K562 (cell line): ENCODE results near the gene LAPTM5. TPM values are rescaled to one million over a fixed set of nuclear protein-coding genes. Genes with fewer than 3 reads are reported as not detected.

Source experiments
- DDX20 ChIP-seq: fragments of 450-650 bp; IDR thresholded peaks from 2 replicates; pipeline ENCODE4 v1.6.1; 2016; ENCODE audit warnings: missing genetic modification characterization, low read depth, mild to moderate bottlenecking, missing compliant biosample characterization, moderate library complexity
- DPF2 ChIP-seq: fragments of 450-650 bp; IDR thresholded peaks from 2 replicates; pipeline ENCODE4 v1.6.1; 2016
- HDAC1 ChIP-seq, 2 experiments: fragments of 450-650 bp; IDR thresholded peaks; 2 replicates each; pipeline ENCODE4 v1.6.1; 2016 to 2017; ENCODE audit warnings: inconsistent platforms in 1 of 2, mild to moderate bottlenecking in 1 of 2, moderate library complexity in 1 of 2
- HDAC3 ChIP-seq: fragments of 450-650 bp; IDR thresholded peaks from 2 replicates; pipeline ENCODE4 v1.6.1; 2018; ENCODE audit warnings: borderline replicate concordance, mild to moderate bottlenecking, moderate library complexity; ENCODE audit not compliant: partially characterized antibody
- MIER1 ChIP-seq: fragments of 450-650 bp; IDR thresholded peaks from 2 replicates; pipeline ENCODE4 v1.6.1; 2016; ENCODE audit warnings: antibody characterized with exemption, mild to moderate bottlenecking, low read depth
- RCOR1 ChIP-seq, 2 experiments: IDR thresholded peaks; 2 replicates each; pipeline ENCODE4 v1.6.1; 2012; ENCODE audit warnings: low read depth in 2 of 2, low read length in 2 of 2, borderline replicate concordance in 1 of 2, improper control_type of control experiment in 1 of 2
- SMARCE1 ChIP-seq: fragments of 450-650 bp; IDR thresholded peaks from 2 replicates; pipeline ENCODE4 v1.7.1; 2016; ENCODE audit warnings: mild to moderate bottlenecking
- STAG1 ChIP-seq: sonication (generic); formaldehyde crosslinking; IDR thresholded peaks from 2 replicates; pipeline ENCODE4 v1.5.0; 2020; ENCODE audit warnings: missing genetic modification reagents, borderline replicate concordance
- YBX1 ChIP-seq: fragments of 450-650 bp; IDR thresholded peaks from 2 replicates; pipeline ENCODE4 v1.7.1; 2016; ENCODE audit warnings: mild to moderate bottlenecking
- ZNF224 ChIP-seq: sonication (generic); formaldehyde crosslinking; IDR thresholded peaks from 2 replicates; pipeline ENCODE4 v1.8.0; 2022; ENCODE audit warnings: mild to moderate bottlenecking, missing genetic modification reagents
- ZNF778 ChIP-seq: fragments of 450-650 bp; formaldehyde crosslinking; IDR thresholded peaks from 2 replicates; pipeline ENCODE4 v1.4.0; 2020; ENCODE audit warnings: mild to moderate bottlenecking, moderate library complexity
- ZSCAN29 ChIP-seq: fragments of 450-650 bp; IDR thresholded peaks from 2 replicates; pipeline ENCODE4 v1.6.1; 2017
- ZSCAN32 ChIP-seq: fragments of 450-650 bp; formaldehyde crosslinking; IDR thresholded peaks from 2 replicates; pipeline ENCODE4 v1.4.0; 2020; ENCODE audit warnings: mild to moderate bottlenecking, moderate library complexity
- polyA plus RNA-seq, 8 experiments: library from polyadenylated mRNA; depleted of rRNA in 4 of 8; stranded (reverse) in 5 of 8; unstranded in 3 of 8; fragments of >200 nt; fragmentation: Nextera tagmentation in 2 of 8; fragmentation: Illumina TruSeq in 1 of 8; extraction: Ambion mirVana in 2 of 8; extraction: Trizol in 1 of 8; gene quantifications; 2 replicates each; pipeline versions ENCODE4 v1.2.1 to v1.2.3, GENCODE V29; 2011 to 2014; ENCODE audit warnings: inconsistent platforms in 1 of 8, missing spikeins in 1 of 8
- total RNA-seq, 7 experiments: library from RNA; depleted of rRNA in 6 of 7; stranded (reverse); fragments of >200 nt in 6 of 7; fragmentation: Illumina TruSeq in 2 of 7; extraction: Trizol in 2 of 7; gene quantifications; 2 replicates each; pipeline versions ENCODE4 v1.2.1 to v1.2.3, GENCODE V29; 2011 to 2021; ENCODE audit warnings: low replicate concordance in 1 of 7
- TF ChIP-seq, protein P1 (sequence below): fragments of 450-650 bp; formaldehyde crosslinking; IDR thresholded peaks from 2 replicates; pipeline ENCODE4 v1.4.0; 2020; ENCODE audit warnings: mild to moderate bottlenecking, mixed read lengths
- TF ChIP-seq, protein P2 (sequence below): fragments of 450-650 bp; IDR thresholded peaks from 2 replicates; pipeline ENCODE4 v1.6.1; 2018; ENCODE audit warnings: mild to moderate bottlenecking, low read depth; ENCODE audit not compliant: partially characterized antibody
- TF ChIP-seq, protein P3 (sequence below), 2 experiments: fragments of 450-650 bp in 1 of 2; IDR thresholded peaks; 2 replicates each; pipeline ENCODE4 v1.6.1; 2011 to 2017; ENCODE audit warnings: low read depth in 2 of 2, antibody characterized with exemption in 1 of 2, borderline replicate concordance in 1 of 2, low read length in 1 of 2, mild to moderate bottlenecking in 1 of 2, mixed read lengths in 1 of 2; ENCODE audit not compliant: control insufficient read depth in 1 of 2
- TF ChIP-seq, protein P4 (sequence below): fragments of 450-650 bp; formaldehyde crosslinking; IDR thresholded peaks from 2 replicates; pipeline ENCODE4 v1.4.0; 2022; ENCODE audit warnings: missing genetic modification characterization
- TF ChIP-seq, protein P5 (sequence below): fragments of 250-450 bp; sonication (Bioruptor Pico); IDR thresholded peaks from 2 replicates; pipeline ENCODE4 v1.6.1; 2021; ENCODE audit warnings: mild to moderate bottlenecking

LAPTM5 gene
- total and polyA plus RNA-seq, 9 of the 15 experiments (the other 6 are each of a cell fraction or from before 2014, with no cell fraction given) = 2.4 to 47.3 (median 20.3) TPM

DNA sequence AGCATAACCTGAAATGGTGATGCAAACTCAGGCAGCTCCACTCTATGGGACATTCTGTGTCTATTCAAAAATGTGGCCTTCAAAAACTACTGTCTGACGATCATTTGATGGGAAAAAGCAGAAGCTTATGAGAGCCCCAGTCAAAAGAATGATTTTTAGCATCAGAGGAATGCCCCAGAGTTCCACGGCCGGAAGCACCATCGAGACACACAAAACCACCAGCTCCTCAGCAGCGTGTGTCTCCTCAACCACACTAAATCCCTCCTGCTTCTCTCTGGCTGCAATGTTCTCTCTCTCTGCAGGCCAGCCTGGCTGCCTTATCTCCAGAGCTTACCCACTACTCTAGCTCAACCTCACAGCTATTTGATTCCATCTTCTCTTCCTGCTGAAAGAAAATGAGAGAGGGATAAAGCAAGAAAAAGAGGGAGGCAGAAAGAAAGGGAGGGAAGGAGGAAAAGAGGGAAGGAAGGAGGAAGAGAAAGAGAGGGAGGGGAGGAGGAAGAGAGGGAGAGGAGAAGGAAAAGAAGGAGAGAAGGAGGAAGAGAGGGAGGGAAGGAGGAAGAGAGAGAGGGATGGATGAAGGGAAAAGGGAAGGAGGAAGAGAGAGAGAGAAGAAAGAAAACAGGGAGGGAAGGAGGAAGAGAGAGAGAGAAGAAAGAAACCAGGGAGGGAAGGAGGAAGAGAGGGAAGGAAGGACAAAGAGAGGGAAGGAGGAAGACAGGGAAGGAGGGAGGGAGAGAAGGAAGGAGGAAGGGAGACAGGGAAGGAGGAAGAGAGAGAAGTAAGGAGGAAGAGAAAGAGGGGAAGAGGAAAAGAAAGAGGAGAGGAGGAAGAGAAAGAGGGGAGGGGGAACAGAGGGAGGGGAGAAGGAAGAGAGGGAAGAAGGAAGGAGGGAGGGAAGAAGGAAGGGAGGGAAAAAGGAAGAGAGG lies 33.5 kb upstream of the LAPTM5 start (continued):
- TF ChIP-seq, protein P1, sequence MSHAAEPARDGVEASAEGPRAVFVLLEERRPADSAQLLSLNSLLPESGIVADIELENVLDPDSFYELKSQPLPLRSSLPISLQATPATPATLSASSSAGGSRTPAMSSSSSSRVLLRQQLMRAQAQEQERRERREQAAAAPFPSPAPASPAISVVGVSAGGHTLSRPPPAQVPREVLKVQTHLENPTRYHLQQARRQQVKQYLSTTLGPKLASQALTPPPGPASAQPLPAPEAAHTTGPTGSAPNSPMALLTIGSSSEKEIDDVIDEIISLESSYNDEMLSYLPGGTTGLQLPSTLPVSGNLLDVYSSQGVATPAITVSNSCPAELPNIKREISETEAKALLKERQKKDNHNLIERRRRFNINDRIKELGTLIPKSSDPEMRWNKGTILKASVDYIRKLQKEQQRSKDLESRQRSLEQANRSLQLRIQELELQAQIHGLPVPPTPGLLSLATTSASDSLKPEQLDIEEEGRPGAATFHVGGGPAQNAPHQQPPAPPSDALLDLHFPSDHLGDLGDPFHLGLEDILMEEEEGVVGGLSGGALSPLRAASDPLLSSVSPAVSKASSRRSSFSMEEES (CRISPR knock-in tag) = no peak
- no peak for TF ChIP-seq ZNF224
- TF ChIP-seq, protein P2, sequence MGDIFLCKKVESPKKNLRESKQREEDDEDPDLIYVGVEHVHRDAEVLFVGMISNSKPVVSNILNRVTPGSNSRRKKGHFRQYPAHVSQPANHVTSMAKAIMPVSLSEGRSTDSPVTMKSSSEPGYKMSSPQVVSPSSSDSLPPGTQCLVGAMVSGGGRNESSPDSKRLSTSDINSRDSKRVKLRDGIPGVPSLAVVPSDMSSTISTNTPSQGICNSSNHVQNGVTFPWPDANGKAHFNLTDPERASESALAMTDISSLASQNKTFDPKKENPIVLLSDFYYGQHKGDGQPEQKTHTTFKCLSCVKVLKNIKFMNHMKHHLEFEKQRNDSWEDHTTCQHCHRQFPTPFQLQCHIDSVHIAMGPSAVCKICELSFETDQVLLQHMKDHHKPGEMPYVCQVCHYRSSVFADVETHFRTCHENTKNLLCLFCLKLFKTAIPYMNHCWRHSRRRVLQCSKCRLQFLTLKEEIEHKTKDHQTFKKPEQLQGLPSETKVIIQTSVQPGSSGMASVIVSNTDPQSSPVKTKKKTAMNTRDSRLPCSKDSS = peak; percentile 20
- TF ChIP-seq, protein P3, sequence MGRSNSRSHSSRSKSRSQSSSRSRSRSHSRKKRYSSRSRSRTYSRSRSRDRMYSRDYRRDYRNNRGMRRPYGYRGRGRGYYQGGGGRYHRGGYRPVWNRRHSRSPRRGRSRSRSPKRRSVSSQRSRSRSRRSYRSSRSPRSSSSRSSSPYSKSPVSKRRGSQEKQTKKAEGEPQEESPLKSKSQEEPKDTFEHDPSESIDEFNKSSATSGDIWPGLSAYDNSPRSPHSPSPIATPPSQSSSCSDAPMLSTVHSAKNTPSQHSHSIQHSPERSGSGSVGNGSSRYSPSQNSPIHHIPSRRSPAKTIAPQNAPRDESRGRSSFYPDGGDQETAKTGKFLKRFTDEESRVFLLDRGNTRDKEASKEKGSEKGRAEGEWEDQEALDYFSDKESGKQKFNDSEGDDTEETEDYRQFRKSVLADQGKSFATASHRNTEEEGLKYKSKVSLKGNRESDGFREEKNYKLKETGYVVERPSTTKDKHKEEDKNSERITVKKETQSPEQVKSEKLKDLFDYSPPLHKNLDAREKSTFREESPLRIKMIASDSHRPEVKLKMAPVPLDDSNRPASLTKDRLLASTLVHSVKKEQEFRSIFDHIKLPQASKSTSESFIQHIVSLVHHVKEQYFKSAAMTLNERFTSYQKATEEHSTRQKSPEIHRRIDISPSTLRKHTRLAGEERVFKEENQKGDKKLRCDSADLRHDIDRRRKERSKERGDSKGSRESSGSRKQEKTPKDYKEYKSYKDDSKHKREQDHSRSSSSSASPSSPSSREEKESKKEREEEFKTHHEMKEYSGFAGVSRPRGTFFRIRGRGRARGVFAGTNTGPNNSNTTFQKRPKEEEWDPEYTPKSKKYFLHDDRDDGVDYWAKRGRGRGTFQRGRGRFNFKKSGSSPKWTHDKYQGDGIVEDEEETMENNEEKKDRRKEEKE (IDR thresholded peaks at IDR 0.05; ENCODE audit: borderline replicate concordance in 1 of 2, control insufficient read depth in 1 of 2, low read depth in 2 of 2, low read length in 1 of 2) = no peak
- TF ChIP-seq STAG1 (CRISPR knock-in tag) = no peak
- no peak; the same call in 1 of the 2 replicates for TF ChIP-seq YBX1
- no peak for TF ChIP-seq RCOR1 (IDR thresholded peaks at IDR 0.05; ENCODE audit: borderline replicate concordance in 1 of 2, low read depth in 2 of 2, low read length in 2 of 2)
- TF ChIP-seq, protein P4, sequence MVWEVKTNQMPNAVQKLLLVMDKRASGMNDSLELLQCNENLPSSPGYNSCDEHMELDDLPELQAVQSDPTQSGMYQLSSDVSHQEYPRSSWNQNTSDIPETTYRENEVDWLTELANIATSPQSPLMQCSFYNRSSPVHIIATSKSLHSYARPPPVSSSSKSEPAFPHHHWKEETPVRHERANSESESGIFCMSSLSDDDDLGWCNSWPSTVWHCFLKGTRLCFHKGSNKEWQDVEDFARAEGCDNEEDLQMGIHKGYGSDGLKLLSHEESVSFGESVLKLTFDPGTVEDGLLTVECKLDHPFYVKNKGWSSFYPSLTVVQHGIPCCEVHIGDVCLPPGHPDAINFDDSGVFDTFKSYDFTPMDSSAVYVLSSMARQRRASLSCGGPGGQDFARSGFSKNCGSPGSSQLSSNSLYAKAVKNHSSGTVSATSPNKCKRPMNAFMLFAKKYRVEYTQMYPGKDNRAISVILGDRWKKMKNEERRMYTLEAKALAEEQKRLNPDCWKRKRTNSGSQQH (CRISPR knock-in tag) = peak; percentile 78; the same call in 1 of the 2 replicates
- TF ChIP-seq, protein P5, sequence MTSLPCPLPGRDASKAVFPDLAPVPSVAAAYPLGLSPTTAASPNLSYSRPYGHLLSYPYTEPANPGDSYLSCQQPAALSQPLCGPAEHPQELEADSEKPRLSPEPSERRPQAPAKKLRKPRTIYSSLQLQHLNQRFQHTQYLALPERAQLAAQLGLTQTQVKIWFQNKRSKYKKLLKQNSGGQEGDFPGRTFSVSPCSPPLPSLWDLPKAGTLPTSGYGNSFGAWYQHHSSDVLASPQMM = no peak
- TF ChIP-seq SMARCE1 = 0 out of 2 replicates have a peak, but pooled peaks have one; percentile 24
- TF ChIP-seq ZSCAN29 = no peak
- TF ChIP-seq ZSCAN32 (CRISPR knock-in tag) = 0 out of 2 replicates have a peak, but pooled peaks have one; percentile 14
- no peak for TF ChIP-seq DDX20 (tag)
- TF ChIP-seq DPF2 = 0 out of 2 replicates have a peak, but pooled peaks have one; percentile 20
- no peak for TF ChIP-seq HDAC3
- peak; percentile 38; the same call in 1 of the 2 replicates for TF ChIP-seq ZNF778
- TF ChIP-seq MIER1 = peak; percentile 27; the same call in 1 of the 2 replicates
- peak in 1 of 2 experiments; percentile 70; a peak in 1 of 4 replicates for TF ChIP-seq HDAC1 (IDR thresholded peaks at IDR 0.05)
